K562 (cell line): ENCODE data around the gene KRABD2.
"Not testable (repeated sequence)": the region's sequence is repeated elsewhere in the genome, so short reads cannot be mapped to it uniquely, and the experiment has no call there.

Source experiments
- BACH1 ChIP-seq: fragments of 200-800 bp; sonication (Bioruptor generic); IDR thresholded peaks from 2 replicates; pipeline ENCODE4 v1.6.1; 2016; ENCODE audit warnings: missing genetic modification characterization, missing compliant biosample characterization
- DLX4 ChIP-seq: fragments of 250-450 bp; sonication (Bioruptor Pico); IDR thresholded peaks from 2 replicates; pipeline ENCODE4 v1.6.1; 2021; ENCODE audit warnings: mild to moderate bottlenecking
- GABPA ChIP-seq: fragments of 200-800 bp; sonication (Bioruptor generic); conservative IDR thresholded peaks from 2 replicates; pipeline ENCODE4 v1.6.1; 2016; ENCODE audit warnings: low read depth, missing genetic modification characterization, missing compliant biosample characterization
- UBTF ChIP-seq, 2 experiments: IDR thresholded peaks; 2 replicates each; pipeline ENCODE4 v1.6.1; 2012; ENCODE audit warnings: improper control_type of control experiment in 2 of 2, low read depth in 2 of 2, low read length in 2 of 2, borderline replicate concordance in 1 of 2

GRCh38 chr17:8373856-8374255, 2.6 kb downstream of the KRABD2 start:
- not testable (repeated sequence) for TF ChIP-seq UBTF (IDR thresholded peaks at IDR 0.05; ENCODE audit: borderline replicate concordance in 1 of 2, low read depth in 2 of 2, low read length in 2 of 2); BACH1; GABPA (tag); DLX4
